Cerebellar cortex (tissue), 1 donor: Measurements from ENCODE around the gene LTBR.
"Not testable (repeated sequence)": the region's sequence is repeated elsewhere in the genome, so short reads cannot be mapped to it uniquely, and the experiment has no call there.

ENCODE experiments used
- DNase-seq: peaks from one replicate; pipeline ENCODE4 v3.0.0-alpha.2; 2015; ENCODE audit warnings: low spot score

Gene LTBR

DNA sequence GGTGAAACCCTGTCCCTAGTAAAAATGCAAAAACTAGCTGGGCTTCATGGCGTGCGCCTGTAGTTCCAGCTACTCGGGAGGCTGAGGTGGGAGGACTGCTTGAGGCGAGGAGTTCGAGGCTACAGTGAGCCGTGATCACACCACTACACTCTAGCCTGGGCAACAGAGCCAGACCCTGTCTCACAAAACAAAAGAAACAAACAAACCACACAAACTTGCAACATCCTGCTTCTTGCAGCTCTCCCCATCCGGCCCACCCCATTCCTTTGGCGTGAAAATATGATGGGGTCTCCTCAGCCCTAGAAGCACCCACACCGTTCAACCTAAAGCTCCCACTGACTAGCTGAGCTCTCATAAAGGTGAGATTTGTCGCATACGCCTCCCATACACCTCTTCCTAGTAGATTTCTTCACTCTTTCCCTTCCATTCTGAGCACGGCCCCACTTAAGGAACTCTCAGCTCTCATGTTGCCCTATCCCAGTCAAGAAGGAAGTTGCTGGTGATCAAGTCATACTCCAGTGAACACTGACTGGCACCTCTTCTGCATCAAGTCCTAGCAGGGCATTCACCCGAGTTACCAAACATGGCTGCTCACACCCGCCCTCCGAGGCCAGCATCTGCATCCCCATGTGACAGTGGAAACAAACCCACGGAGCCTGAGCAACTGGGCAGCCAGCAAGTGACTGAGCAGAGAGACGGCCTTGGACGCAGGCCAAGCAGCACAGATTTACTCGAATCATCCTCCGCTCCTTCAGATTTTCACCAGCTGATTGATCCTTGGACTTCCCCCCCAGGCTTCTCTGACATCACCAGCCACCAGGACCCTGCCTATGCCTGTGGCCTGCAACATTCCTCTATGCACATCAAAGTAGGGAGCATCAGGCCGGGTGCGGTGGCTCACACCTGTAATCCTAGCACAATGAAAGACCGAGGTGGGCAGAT is 41.9 kb downstream of the LTBR start:
- no peak for DNase-seq

DNA sequence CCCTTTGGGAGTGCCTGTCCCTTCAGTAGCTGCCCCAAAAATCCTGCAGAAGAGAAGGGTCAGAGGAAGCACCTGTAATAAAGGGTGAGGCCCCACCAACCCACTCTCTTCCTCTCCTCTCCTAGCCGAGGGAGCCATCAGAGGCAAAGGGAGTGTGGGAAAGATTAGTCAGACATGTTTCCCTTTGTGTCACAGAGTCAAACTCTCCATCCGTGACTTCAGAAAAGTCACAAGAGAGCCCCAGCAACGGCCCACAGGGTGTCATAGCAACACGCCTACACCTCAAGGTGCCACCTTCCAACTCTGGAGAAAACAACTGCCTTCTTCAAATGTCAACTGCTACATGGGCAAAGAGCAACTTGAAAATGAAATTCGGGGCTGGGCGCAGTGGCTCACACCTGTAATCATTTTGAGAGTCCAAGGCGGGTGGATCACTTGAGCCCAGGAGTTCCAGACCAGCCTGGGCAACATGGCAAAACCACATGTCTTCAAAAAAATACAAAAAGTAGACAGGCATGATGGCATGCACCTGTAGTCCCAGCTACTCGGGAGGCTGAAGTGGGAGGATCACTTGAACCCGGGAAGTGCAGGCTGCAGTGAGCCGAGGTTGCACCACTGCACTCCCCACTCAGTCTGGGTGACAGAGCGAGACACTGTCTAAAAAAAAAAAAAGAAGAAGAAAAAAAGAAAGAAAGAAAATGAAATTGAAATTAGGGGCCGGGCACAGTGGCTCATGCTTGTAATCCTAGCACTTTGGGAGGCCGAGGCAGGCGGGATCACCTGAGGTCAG is 43.1 kb downstream of the LTBR start:
- DNase-seq: no peak

DNA sequence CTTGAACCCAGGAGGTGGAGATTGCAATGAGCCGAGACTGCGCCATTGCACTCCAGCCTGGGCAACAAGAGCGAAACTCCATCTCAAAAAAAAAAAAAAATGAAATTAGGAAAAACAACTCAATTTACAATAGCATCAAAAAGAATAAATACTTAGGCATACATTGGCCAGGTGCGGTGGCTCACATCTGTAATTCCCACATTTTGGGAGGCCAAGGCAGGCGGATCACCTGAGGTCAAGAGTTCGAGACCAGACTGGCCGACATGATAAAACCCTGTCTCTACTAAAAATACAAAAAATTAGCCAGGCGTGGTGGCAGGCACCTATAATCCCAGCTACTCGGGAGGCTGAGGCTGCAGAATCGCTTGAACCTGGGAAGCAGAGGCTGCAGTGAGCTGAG is 43.8 kb downstream of the LTBR start:
- DNase-seq: not testable (repeated sequence)

DNA sequence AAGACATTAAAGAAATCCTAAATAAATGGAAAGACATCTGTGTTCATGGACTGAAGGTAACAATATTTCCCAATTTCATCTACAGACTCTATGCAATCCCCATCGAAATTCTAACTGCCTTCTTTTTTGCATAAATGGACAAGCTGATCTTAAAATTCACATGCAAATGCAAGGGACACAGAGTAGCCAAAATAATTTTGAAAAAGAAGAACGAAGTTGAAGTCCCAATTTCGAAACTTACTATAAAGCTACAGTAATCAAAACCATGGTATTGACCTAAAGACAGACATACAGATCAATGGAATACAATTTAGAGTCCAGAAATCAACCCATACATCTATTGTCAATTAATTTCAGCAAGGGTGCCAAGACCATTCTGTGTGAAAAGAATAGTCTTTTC is 44.4 kb downstream of the LTBR start:
- DNase-seq: no peak

DNA sequence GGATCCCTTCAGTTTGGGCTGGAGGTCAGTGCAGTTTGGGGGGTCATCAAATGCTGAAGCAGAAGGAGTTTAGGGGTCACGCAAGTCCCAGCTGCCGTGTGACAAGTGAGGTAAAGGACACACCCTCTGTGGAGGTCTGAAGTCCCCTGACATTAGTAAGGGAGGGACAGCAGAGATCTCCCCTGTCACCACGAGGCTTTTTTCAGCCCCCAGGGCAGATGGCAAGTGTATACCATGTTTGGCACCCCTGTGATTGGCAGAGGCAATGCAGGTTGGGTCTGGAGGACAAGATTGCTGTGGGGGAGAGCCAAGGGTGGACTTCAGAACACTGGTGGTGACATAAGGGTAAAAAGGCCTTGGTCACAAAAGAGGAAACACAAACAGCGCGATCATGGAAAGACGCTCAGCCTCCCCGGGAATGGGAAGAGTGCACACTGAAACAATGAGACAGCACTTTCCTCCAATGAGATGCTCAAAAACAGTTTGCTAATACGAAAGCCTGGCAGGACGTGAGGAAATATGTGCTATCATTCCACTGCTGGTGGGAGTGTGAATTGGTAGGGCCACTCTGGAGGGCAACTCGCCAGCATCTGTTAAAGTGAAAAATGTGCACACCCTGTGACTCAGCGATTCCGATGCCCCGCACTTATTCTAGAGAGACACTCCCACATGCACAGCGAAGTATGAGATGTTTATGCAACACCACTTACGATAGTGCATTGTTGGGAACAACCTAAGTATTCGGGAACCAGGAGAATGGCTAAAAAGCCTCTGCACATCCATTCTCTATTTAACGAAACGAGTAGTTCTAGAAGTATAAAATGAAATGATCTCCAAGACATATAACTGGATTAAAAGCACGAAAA is 46.4 kb downstream of the LTBR start:
- no peak for DNase-seq

DNA sequence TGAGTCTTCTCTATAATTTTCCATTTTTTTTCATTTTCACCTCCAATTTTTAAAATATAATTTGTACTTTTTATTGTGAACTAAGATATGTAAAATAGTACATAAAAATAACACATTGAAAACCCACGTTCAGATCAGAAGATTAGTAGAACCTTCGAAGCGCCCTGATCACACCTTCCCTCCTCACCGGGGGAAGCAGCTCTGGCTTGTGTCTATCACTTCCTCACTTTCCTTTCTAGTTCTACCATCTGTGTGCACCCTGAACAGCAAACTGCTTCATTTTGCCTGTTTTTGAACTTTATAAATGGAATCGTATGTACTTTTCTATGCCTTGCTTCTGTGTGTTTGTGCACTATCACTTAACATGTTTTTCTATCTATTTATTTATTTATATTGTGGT is 49.0 kb downstream of the LTBR start:
- no peak for DNase-seq

DNA sequence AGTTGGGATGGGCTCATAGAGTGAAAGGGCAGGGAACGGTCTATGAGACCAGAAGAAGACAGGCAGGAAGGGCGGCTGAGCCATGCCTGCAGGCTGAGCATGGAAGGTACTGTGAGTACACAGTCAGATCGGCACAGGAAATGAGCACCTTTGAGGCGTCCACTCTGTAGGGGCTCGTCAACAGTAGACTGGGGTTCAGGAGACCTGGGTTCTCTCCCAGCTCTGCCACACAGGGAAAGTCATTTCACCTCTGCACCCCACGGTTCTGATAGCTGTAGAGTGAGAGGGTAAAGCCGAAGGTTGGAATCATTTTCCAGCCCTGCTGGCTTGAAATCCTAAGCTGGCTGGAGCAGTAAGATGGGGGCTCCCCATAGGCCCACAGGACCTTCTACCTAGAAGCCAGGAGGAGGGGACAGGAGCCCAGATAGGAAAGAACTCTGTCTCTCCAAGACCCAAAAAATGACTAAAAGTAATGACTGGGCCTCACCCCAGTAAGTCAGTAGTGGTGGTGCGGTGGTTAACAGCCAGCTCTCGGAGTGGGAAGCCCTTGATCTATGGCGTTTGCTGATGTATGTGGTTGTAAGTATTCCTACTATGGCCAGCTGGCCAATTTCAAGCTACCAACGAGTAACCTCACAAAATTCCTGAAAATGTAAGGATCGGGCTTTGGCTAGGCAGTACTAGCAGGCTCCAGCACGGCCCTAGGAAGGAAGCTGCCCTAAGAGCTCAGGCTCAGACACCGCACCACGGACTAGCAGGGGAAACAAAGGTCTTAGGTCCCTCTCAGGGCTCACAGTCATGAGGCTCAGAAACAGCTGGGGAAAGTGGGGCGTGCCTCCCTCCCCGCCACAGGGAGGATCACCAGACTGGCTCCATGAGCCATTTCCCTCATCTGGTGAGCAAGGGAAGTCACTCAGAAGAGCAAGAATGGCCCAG is 50.5 kb downstream of the LTBR start:
- no peak for DNase-seq

DNA sequence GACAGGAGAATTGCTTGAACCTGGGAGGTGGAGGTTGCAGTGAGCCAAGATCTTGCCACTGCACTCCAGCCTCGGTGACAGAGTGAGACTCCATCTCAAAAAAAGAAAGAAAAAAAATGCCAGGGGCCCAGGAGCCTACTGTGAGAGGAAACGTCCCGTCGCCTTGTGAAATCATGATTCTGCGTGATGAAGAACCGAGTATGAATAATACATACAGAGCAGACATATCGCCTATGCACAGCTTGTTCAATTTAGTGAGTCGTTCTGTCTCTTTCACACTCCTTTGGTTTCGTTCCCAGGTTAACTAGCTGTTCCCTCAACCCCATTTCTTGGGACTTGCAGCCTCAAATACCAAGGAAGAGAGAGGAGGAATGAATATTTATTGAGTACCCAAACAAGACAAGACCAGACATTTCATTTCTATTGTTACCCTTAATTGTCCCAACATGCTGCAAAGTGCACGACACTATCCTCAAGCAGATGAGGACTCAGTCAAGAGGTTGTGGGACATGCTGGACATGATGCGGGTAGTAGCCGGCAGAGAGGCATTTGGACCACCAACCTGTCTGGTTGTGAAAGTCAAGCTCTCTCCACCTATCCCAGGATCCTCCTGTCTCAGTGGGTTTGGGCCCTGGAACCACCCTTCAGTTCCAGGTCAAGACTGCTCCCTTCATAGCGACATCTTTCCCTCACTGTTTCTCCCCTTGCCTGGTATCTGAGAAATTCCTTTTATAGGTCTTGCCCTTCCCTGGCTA is 52.2 kb downstream of the LTBR start:
- no peak for DNase-seq

DNA sequence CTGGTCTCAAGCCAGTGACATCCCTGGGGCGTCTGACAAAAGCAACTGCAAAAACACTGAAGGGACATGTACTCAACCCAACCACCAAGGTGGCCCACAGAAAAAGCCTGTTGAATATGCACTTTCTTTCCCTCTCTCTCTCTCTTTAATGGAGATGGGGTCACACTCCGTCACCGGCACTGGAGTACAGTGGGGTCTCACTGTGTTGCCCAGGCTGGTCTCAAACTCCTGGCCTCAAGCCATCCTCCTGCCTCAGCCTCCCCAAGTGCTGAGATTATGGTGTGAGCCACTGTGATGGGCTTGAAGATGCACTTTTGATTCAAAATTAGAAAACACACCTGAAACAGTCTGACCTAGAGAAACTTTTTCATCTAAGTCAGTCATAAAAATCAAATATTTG is 53.6 kb downstream of the LTBR start:
- DNase-seq: no peak

DNA sequence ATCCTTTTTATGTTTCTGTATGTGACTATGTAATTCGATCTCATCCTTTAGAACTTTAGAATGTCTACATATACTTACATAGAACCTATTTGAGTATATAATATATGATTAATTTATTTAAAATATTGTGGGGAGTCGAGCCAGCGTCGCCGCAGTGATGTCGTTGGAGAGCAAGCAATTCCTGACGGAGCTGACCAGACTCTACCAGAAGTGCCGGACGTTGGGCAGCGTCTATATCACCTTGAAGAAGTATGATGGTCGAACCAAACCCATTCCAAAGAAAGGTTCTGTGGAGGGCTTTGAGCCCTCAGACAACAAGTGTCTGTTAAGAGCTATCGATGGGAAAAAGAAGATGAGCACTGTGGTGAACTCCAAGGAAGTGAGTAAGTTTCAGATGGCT is 54.4 kb downstream of the LTBR start:
- DNase-seq: no peak

DNA sequence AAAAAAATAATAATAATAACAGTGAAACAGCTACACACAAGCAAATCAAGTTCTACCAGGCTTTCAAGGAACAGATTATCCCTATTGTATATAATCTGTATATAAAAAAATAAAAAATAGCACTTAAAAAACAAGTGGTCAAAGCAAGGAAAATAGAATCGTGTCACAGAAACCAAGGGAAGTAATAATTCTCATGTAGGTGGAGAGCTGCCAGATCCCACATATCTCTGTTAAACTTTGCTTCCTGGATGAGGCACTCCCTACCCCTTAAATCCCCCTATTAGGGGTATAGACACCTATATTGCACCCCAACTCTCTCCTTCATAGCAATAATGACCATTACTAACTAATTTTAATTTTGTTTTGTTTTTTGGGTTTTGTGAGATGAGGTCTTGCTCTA is 56.4 kb downstream of the LTBR start:
- no peak for DNase-seq
